ENCODE results near the gene COL4A6. TPM values are rescaled to one million over a fixed set of nuclear protein-coding genes. Genes with fewer than 3 reads are reported as not detected.

Gene COL4A6
- total and polyA plus RNA-seq, 2 donors (not counting 3 experiments of a cell fraction or from before 2014, with no cell fraction given), result 0.49 to 0.62 TPM

DNA sequence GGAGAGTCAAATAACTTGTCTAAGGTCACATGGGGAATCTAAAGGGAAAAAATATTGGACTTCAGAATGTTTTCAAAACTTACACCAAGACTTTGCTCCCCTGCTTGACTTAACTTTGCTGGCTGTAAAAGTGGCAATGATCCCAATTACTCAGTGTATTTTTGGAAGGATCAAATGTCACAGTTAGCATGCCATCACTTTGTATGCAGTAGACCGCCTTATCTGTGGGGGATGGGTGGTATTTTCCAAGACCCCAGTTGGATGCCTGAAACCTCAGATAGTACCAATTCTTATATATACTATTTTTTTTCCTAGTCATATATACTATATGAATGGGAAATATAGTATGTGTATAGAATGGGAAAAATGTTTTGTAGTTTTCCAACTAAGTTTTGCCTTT is 53.4 kb downstream of the COL4A6 start:
- no peak overlapping the region for H3K27ac ChIP-seq (ENCODE audit: insufficient read depth, low read depth, low read length)
- intact Hi-C loops (cut with micrococcal nuclease), result no loop called here
- CTCF ChIA-PET, result no interaction called here
- DNase-seq (ENCODE audit: low read depth, low spot score) (no peak), FAIRE-seq (no peak)
- no peak overlapping the region for H3K4me2 ChIP-seq (ENCODE audit: insufficient read depth, low read length)
- H3K27me3 ChIP-seq (ENCODE audit: control insufficient read depth in 2 of 2, insufficient read depth in 2 of 2, low read length in 2 of 2), result no peaks in the 10 kb centered on the region
- POLR2A ChIA-PET, result no interaction called here
- no TSS peak for BruUV-seq (replicated peaks)
- no peaks in the 10 kb centered on the region for H3K36me3 ChIP-seq (ENCODE audit: control insufficient read depth in 2 of 2, extremely low read depth in 1 of 2, insufficient read depth in 2 of 2, low read length in 2 of 2)
- H3K9me1 ChIP-seq (replicated peaks; ENCODE audit: control insufficient read depth, extremely low read depth, insufficient read depth, low read length), result no peaks in the 10 kb centered on the region
- dilution Hi-C loops (cut with MboI; ENCODE audit: extremely low pct_ligation_motif_present, low sequenced_read_pairs), result no loop called here
- H3K79me2 ChIP-seq (ENCODE audit: control insufficient read depth, insufficient read depth, low read length), result no peaks in the 10 kb centered on the region
- no peak overlapping the region for H3K9ac ChIP-seq (replicated peaks; ENCODE audit: extremely low read depth, insufficient read depth, low read length)
- H3K4me1 ChIP-seq (ENCODE audit: control insufficient read depth, extremely low read depth, insufficient read depth, low read length), result no peaks in the 10 kb centered on the region
- no peak overlapping the region for H3K4me3 ChIP-seq (replicated peaks in 1 of 3; ENCODE audit: insufficient read depth in 1 of 3, low read depth in 1 of 3, low read length in 3 of 3)
- H2AFZ ChIP-seq (ENCODE audit: low read depth, low read length), result no peak overlapping the region
- TF ChIP-seq POLR2A (IDR thresholded peaks at IDR 0.05; ENCODE audit: low read depth, low read length) (no peak), GATA2 (IDR thresholded peaks at IDR 0.05; ENCODE audit: insufficient read depth, insufficient read length, low read depth, low read length) (no peak), POLR2AphosphoS5 (IDR thresholded peaks at IDR 0.05; ENCODE audit: insufficient read depth, low read depth, low read length) (no peak), JUN (IDR thresholded peaks at IDR 0.05; ENCODE audit: borderline replicate concordance, insufficient read depth, insufficient read length, low read depth) (no peak), FOS (IDR thresholded peaks at IDR 0.05; ENCODE audit: borderline replicate concordance, insufficient read depth, low read length) (no peak), EZH2 (IDR thresholded peaks at IDR 0.05; ENCODE audit: borderline replicate concordance, low read depth, low read length, severe bottlenecking) (no peak), MYC (IDR thresholded peaks at IDR 0.05; ENCODE audit: low read depth, low read length) (no peak)
- TF ChIP-seq, protein P1, sequence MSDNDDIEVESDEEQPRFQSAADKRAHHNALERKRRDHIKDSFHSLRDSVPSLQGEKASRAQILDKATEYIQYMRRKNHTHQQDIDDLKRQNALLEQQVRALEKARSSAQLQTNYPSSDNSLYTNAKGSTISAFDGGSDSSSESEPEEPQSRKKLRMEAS (IDR thresholded peaks at IDR 0.05; ENCODE audit: insufficient read depth, insufficient read length), result no peak
- TF ChIP-seq, protein P2, sequence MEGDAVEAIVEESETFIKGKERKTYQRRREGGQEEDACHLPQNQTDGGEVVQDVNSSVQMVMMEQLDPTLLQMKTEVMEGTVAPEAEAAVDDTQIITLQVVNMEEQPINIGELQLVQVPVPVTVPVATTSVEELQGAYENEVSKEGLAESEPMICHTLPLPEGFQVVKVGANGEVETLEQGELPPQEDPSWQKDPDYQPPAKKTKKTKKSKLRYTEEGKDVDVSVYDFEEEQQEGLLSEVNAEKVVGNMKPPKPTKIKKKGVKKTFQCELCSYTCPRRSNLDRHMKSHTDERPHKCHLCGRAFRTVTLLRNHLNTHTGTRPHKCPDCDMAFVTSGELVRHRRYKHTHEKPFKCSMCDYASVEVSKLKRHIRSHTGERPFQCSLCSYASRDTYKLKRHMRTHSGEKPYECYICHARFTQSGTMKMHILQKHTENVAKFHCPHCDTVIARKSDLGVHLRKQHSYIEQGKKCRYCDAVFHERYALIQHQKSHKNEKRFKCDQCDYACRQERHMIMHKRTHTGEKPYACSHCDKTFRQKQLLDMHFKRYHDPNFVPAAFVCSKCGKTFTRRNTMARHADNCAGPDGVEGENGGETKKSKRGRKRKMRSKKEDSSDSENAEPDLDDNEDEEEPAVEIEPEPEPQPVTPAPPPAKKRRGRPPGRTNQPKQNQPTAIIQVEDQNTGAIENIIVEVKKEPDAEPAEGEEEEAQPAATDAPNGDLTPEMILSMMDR (IDR thresholded peaks at IDR 0.05; ENCODE audit: extremely low read depth in 1 of 2, insufficient read depth in 1 of 2, low read depth in 1 of 2, low read length in 2 of 2), result no peak
- H3K9me3 ChIP-seq (replicated peaks; ENCODE audit: control insufficient read depth, insufficient read depth, low read length), result no peaks in the 10 kb centered on the region
- no peaks in the 10 kb centered on the region for H4K20me1 ChIP-seq (replicated peaks; ENCODE audit: control insufficient read depth, extremely low read depth, insufficient read depth, low read length)

Measured in endothelial cell of umbilical vein (primary cell).